LNCaP clone FGC (cell line): ENCODE measurements around the gene FOXC2.

ENCODE experiments used
- DNase-seq: peaks from one replicate; pipeline ENCODE4 v3.0.0-alpha.2; 2011; ENCODE audit warnings: low read depth
- H3K4me3 ChIP-seq: 2 replicates; pipeline ENCODE4 v1.5.1; 2011; ENCODE audit warnings: mild to moderate bottlenecking, low read depth, low read length, control low read depth
- TF ChIP-seq, protein P1 (sequence below): IDR thresholded peaks from 2 replicates; pipeline ENCODE4 v1.5.1; 2012; ENCODE audit warnings: mild to moderate bottlenecking; ENCODE audit not compliant: control insufficient read depth, insufficient read depth; ENCODE audit errors: extremely low read depth

The FOXC2 gene

DNA sequence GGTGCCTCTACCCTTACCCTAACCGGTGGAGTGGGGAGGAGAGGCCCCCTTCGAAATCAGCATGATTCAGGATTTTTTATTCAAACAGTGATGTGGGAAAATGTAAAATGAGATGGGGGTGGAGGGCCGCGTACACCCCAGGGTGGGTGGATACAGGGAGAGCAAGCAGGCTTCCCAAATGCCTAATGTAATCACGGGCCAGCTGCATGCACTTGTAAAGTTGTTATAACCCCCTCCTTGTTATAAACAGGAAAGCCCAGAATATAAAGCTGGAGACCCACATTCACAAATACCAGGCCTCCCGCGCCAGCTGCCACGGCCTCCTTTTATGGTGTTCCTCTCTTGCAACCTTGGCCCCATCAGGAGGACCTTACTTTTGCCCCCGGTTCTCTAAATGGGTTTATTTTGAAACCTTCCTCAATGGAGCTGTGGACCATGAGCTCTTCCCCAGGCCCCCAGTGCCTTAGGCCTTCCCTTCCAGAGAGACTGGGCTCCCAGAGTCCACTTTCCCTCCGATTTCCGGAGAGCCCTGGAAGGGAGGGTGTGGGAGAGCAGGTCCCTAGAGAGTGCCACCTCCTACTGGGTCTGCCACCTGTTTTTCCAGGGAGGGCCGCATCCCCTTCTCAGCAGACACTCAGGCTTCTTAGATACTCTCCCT lies 10.8 kb downstream of the FOXC2 start:
- H3K4me3 ChIP-seq = no peak overlapping the region
- no peak for DNase-seq
- TF ChIP-seq, protein P1, sequence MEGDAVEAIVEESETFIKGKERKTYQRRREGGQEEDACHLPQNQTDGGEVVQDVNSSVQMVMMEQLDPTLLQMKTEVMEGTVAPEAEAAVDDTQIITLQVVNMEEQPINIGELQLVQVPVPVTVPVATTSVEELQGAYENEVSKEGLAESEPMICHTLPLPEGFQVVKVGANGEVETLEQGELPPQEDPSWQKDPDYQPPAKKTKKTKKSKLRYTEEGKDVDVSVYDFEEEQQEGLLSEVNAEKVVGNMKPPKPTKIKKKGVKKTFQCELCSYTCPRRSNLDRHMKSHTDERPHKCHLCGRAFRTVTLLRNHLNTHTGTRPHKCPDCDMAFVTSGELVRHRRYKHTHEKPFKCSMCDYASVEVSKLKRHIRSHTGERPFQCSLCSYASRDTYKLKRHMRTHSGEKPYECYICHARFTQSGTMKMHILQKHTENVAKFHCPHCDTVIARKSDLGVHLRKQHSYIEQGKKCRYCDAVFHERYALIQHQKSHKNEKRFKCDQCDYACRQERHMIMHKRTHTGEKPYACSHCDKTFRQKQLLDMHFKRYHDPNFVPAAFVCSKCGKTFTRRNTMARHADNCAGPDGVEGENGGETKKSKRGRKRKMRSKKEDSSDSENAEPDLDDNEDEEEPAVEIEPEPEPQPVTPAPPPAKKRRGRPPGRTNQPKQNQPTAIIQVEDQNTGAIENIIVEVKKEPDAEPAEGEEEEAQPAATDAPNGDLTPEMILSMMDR = no peak

- no peak for DNase-seq
- TF ChIP-seq, protein P1 = no peak
- no peak within 1 kb of the TSS for H3K4me3 ChIP-seq
Observed at GRCh38 chr16:86578061-86578599, 11.5 kb downstream of the FOXC2 start, which contains the start of gene FOXL1. Gene FOXL1 (plus strand): TSS chr16:86578549. CDS start chr16:86578724, 175 bp downstream.

GRCh38 chr16:86578611-86579267 lies 12.1 kb downstream of the FOXC2 start:
- DNase-seq = no peak
- H3K4me3 ChIP-seq = no peak overlapping the region
- TF ChIP-seq, protein P1 = no peak

DNA sequence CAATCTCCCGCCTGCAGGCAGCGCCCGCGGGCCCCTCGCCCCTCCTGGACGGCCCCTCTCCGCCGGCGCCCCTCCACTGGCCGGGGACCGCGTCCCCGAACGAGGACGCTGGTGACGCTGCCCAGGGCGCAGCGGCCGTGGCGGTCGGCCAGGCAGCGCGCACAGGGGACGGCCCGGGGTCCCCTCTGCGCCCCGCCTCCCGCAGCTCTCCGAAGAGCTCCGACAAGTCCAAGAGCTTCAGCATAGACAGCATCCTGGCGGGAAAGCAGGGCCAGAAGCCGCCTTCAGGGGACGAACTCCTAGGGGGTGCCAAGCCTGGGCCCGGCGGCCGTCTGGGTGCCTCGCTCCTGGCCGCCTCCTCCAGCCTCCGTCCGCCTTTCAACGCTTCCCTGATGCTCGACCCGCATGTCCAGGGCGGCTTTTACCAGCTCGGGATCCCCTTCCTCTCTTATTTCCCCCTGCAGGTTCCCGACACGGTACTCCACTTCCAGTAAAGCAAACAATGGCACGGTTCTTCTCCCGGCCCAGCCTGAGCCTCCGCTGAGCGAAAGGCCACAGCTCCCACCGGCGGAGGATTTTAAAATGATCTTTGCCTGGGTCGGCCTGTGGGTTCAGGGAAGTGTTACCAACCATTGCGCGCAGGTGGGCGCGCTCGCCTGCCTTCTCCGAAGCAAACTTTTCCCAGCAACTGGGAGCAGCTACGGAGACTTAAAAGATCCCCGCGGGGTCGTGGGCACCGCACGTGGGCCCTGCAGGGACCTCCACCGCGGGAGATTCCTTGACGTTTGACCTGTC lies 12.8 kb downstream of the FOXC2 start:
- TF ChIP-seq, protein P1 = no peak
- no peak overlapping the region for H3K4me3 ChIP-seq
- DNase-seq = no peak

DNA sequence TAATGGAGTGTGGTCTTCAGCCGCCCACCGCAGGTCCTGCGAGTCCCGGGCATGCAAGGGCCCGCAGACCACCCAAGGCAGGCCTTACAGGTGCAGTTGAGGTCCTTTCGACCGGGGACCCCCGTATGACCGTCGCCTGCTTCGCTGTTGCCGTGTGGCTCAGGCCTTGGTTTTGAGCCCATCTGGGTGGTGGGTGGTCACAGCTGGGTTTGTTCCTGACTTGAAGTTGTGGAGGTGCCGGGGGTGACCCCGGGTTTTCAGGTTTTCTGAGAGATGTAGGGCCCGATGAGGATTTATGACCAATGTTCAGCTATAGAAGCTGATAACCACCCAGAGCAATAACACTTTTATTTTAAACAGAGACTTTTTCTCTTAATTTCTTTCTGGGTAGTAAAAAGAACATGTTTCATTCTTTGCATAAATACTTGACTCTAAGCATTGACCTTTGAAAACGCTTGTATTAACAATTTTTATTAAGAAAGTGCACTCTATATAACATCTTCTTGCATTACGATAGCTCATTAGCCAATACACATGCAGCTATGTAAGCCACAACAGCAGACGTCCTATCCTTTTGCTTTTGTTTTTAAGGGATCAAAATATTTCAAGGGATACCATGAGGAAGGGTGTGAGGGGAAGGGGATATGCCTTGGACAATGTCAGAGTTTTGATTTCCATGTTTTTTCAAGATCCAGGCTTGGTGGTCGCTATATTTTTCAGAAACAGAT lies 13.6 kb downstream of the FOXC2 start:
- H3K4me3 ChIP-seq = no peak overlapping the region
- no peak for DNase-seq
- TF ChIP-seq, protein P1 = no peak

DNA sequence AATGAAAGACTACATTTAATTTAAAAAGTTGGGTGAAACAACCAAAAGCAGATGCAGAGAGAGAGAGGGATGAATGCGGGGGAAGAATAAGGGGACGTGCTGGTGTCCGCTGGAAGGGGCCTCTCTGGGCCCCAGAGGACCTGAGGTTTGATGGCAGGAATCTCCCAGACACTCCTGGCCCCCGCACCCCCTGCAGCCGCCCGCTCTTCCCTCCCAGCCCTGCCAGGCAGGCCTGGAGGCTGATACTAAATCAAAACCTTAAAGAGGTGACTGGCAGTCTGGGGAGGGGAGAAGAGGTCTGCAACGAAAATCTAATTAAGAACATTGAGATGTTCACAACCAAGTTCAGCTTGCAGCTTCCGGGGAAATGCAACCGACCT lies 14.2 kb downstream of the FOXC2 start:
- TF ChIP-seq, protein P1 = no peak
- no peak for DNase-seq
- no peak overlapping the region for H3K4me3 ChIP-seq
